Measurements from ENCODE around the gene CBFA2T2.

DNA sequence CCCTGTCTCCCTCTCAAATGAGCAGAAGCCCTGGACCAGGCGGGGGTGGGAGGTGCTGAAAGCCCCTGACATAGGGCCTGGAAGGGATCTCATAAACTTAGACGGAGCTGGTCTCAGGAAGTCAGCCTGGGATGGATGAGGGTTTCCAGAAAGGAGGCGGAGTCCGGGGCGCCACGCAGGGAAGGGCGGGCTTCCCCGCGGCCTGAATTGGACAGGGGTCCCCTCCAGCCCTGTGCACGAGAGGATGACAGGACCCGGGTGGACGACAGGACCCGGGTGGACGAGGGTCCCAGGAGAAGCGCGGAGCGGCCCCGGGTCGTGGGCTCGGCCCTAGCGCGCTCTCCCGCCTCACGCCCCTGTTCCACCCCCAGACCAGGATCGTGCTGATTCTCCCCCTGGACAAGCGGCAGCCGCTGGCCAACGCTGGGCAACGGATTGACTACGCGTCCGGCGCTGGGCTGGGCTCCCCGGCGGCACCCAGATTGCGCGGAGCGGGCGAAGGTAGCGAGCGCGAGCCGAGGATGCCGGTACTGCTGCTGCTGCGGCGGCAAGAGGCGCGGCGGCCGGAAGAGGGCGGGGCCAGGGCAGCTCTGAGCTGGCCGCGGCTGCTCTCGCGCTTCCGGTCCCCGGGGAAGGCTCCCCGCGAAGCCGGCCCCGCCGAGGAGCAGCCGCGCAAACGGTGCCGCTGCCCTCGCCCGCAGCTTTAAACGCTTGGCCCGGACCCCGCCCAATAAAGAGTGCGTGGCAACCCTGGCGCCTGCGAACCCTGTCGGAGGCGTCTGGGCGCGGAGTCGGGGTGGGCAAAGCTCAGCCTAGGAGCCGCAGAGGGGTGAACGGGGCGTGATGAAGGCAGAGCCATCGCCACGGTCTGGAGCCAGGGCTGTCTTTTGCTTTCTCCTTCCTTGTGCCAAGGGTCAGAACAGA lies 173.5 kb downstream of the CBFA2T2 start:
- TF ChIP-seq, protein P1, sequence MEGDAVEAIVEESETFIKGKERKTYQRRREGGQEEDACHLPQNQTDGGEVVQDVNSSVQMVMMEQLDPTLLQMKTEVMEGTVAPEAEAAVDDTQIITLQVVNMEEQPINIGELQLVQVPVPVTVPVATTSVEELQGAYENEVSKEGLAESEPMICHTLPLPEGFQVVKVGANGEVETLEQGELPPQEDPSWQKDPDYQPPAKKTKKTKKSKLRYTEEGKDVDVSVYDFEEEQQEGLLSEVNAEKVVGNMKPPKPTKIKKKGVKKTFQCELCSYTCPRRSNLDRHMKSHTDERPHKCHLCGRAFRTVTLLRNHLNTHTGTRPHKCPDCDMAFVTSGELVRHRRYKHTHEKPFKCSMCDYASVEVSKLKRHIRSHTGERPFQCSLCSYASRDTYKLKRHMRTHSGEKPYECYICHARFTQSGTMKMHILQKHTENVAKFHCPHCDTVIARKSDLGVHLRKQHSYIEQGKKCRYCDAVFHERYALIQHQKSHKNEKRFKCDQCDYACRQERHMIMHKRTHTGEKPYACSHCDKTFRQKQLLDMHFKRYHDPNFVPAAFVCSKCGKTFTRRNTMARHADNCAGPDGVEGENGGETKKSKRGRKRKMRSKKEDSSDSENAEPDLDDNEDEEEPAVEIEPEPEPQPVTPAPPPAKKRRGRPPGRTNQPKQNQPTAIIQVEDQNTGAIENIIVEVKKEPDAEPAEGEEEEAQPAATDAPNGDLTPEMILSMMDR (conservative IDR thresholded peaks at IDR 0.05), result no peak
- no peak for TF ChIP-seq EZH2 (IDR thresholded peaks at IDR 0.05; ENCODE audit: low read depth)
